ENCODE data around the gene USF3. TPM values are rescaled to one million over a fixed set of nuclear protein-coding genes. Genes with fewer than 3 reads are reported as not detected.

The USF3 gene
- total and polyA plus RNA-seq, 2 of the 13 experiments (the other 11 are each of a cell fraction or from before 2014, with no cell fraction given): 6.3 to 15.2 TPM

- TF ChIP-seq ZBTB10 (CRISPR knock-in tag; IDR thresholded peaks at IDR 0.05; ENCODE audit: borderline replicate concordance) (peak; percentile 91), ZHX1 (CRISPR knock-in tag; IDR thresholded peaks at IDR 0.05; ENCODE audit: low read depth) (0 out of 2 replicates have a peak, but pooled peaks have one; percentile 27), MEIS1 (CRISPR knock-in tag; IDR thresholded peaks at IDR 0.05; ENCODE audit: borderline replicate concordance) (0 out of 2 replicates have a peak, but pooled peaks have one; percentile 59), ZNF337 (CRISPR knock-in tag; IDR thresholded peaks at IDR 0.05; ENCODE audit: borderline replicate concordance, low read depth) (no peak), ELF3 (CRISPR knock-in tag; IDR thresholded peaks at IDR 0.05) (peak; percentile 34; the same call in 1 of the 2 replicates), NR3C1 (CRISPR knock-in tag; IDR thresholded peaks at IDR 0.05) (no peak), PRDM4 (CRISPR knock-in tag; IDR thresholded peaks at IDR 0.05; ENCODE audit: borderline replicate concordance) (no peak), GABPB1 (CRISPR knock-in tag; IDR thresholded peaks at IDR 0.05) (peak; percentile 72), HDAC2 (CRISPR knock-in tag; IDR thresholded peaks at IDR 0.05) (0 out of 2 replicates have a peak, but pooled peaks have one; percentile 11), SPEN (CRISPR knock-in tag; IDR thresholded peaks at IDR 0.05; ENCODE audit: low read depth) (peak; percentile 71; the same call in 1 of the 2 replicates), PAXIP1 (CRISPR knock-in tag; conservative IDR thresholded peaks at IDR 0.05) (0 out of 2 replicates have a peak, but pooled peaks have one; percentile 27), ZFY (CRISPR knock-in tag; IDR thresholded peaks at IDR 0.05) (peak; percentile 82)
Observed at GRCh38 chr3:113695786-113696645, at the start of gene USF3 (continued).
